ENCODE data around the gene SHISA3. TPM values are rescaled to one million over a fixed set of nuclear protein-coding genes. Genes with fewer than 3 reads are reported as not detected.

Gene SHISA3
- total RNA-seq, 1 donor from 2014 or later = 3.0 TPM

DNA sequence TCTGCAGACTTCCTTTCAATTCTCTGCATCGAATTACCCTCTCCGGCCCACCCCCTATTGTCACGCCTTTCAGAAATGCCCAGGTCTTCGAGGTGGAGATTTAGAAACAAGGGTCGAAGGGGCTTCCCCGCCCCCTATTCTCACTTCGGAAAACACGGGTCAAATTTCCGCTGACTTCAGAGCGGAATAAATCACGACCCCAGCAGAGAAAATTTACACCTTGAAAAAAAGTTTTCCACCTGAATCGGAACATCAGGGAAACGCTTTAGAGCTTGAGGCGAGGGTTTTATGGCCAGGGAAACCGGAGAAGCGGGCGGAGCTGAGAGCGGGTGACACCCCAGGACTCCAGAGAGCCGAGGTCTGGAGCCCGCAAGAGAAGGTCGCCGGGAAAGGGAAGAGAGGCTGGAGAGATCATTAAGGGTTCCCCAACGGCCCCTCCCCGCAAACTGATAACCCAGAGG lies 1.6 kb downstream of the SHISA3 start:
- DNase-seq (ENCODE audit: extremely low spot score, unreplicated experiment) = no peak
- Mint-ChIP-seq H3K27ac (no peak overlapping the region), H3K9me3 (no peaks in the 10 kb centered on the region), H3K27me3 (peaks cover 83% of the 10 kb centered on the region), H3K4me3 (peak overlapping the region; percentile 85), H3K36me3 (no peaks in the 10 kb centered on the region), H3K4me1 (ENCODE audit: unreplicated experiment) (peaks cover 25% of the 10 kb centered on the region)
- TF ChIP-seq, protein P1, sequence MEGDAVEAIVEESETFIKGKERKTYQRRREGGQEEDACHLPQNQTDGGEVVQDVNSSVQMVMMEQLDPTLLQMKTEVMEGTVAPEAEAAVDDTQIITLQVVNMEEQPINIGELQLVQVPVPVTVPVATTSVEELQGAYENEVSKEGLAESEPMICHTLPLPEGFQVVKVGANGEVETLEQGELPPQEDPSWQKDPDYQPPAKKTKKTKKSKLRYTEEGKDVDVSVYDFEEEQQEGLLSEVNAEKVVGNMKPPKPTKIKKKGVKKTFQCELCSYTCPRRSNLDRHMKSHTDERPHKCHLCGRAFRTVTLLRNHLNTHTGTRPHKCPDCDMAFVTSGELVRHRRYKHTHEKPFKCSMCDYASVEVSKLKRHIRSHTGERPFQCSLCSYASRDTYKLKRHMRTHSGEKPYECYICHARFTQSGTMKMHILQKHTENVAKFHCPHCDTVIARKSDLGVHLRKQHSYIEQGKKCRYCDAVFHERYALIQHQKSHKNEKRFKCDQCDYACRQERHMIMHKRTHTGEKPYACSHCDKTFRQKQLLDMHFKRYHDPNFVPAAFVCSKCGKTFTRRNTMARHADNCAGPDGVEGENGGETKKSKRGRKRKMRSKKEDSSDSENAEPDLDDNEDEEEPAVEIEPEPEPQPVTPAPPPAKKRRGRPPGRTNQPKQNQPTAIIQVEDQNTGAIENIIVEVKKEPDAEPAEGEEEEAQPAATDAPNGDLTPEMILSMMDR (conservative IDR thresholded peaks at IDR 0.05) = no peak

- Mint-ChIP-seq H3K9me3 (no peaks in the 10 kb centered on the region), H3K27me3 (peaks cover 87% of the 10 kb centered on the region), H3K36me3 (no peaks in the 10 kb centered on the region), H3K4me3 (peak overlapping the region; percentile 85), H3K27ac (no peak overlapping the region), H3K4me1 (ENCODE audit: unreplicated experiment) (peaks cover 25% of the 10 kb centered on the region)
- DNase-seq (ENCODE audit: extremely low spot score, unreplicated experiment) = no peak
- TF ChIP-seq, protein P1 (conservative IDR thresholded peaks at IDR 0.05) = no peak
Observed at GRCh38 chr4:42399393-42399792, 2.1 kb downstream of the SHISA3 start.

GRCh38 chr4:42401171-42401570 lies 3.9 kb downstream of the SHISA3 start:
- no peaks in the 10 kb centered on the region for H3K9me3 Mint-ChIP-seq
- TF ChIP-seq, protein P1 (conservative IDR thresholded peaks at IDR 0.05) = no peak
- H3K4me1 Mint-ChIP-seq (ENCODE audit: unreplicated experiment) = peaks cover 24% of the 10 kb centered on the region
- peaks cover 86% of the 10 kb centered on the region for H3K27me3 Mint-ChIP-seq
- no peak for DNase-seq (ENCODE audit: extremely low spot score, unreplicated experiment)
- H3K36me3 Mint-ChIP-seq = no peaks in the 10 kb centered on the region
- no peak overlapping the region for H3K4me3 Mint-ChIP-seq
- no peak overlapping the region for H3K27ac Mint-ChIP-seq

GRCh38 chr4:42404001-42404400 lies 6.7 kb downstream of the SHISA3 start:
- Mint-ChIP-seq H3K27me3 (peaks cover 62% of the 10 kb centered on the region), H3K36me3 (no peaks in the 10 kb centered on the region), H3K27ac (no peak overlapping the region), H3K4me1 (ENCODE audit: unreplicated experiment) (peaks cover 15% of the 10 kb centered on the region), H3K4me3 (no peak overlapping the region), H3K9me3 (no peaks in the 10 kb centered on the region)
- DNase-seq (ENCODE audit: extremely low spot score, unreplicated experiment) = no peak
- TF ChIP-seq, protein P1 (conservative IDR thresholded peaks at IDR 0.05) = no peak

GRCh38 chr4:42410446-42410845 lies 13.2 kb downstream of the SHISA3 start:
- H3K4me3 Mint-ChIP-seq = no peak overlapping the region
- no peaks in the 10 kb centered on the region for H3K9me3 Mint-ChIP-seq
- TF ChIP-seq, protein P1 (conservative IDR thresholded peaks at IDR 0.05) = no peak
- no peaks in the 10 kb centered on the region for H3K4me1 Mint-ChIP-seq (ENCODE audit: unreplicated experiment)
- no peak overlapping the region for H3K27ac Mint-ChIP-seq
- peaks cover 6% of the 10 kb centered on the region for H3K27me3 Mint-ChIP-seq
- no peak for DNase-seq (ENCODE audit: extremely low spot score, unreplicated experiment)
- no peaks in the 10 kb centered on the region for H3K36me3 Mint-ChIP-seq

DNA sequence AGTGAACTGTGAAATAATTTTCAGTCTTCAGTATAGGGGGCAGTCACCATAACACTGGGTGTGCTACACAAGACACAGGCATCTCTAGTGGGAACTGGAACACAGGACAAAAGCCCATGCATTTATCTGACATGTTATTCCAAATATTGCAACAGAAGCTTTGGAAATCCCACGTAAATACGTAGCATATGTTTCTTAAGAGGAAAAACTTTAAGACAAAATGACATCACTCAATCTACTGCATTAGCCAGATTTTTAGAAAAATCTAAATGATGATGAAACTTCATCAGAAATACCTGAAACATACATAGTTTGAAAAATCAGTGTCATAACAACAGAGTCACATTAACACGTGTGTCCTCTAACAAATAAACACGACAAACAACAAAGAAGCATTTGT lies 14.5 kb downstream of the SHISA3 start:
- H3K4me3 Mint-ChIP-seq = no peak overlapping the region
- H3K27me3 Mint-ChIP-seq = no peaks in the 10 kb centered on the region
- no peaks in the 10 kb centered on the region for H3K9me3 Mint-ChIP-seq
- TF ChIP-seq, protein P1 (conservative IDR thresholded peaks at IDR 0.05) = no peak
- H3K4me1 Mint-ChIP-seq (ENCODE audit: unreplicated experiment) = peaks cover 4% of the 10 kb centered on the region
- H3K27ac Mint-ChIP-seq = no peak overlapping the region
- no peaks in the 10 kb centered on the region for H3K36me3 Mint-ChIP-seq
- DNase-seq (ENCODE audit: extremely low spot score, unreplicated experiment) = no peak

Data from type B pancreatic cell (in vitro differentiated cells).